GM19043 (cell line): Measurements from ENCODE around the gene CDH4.

Experiments
- ATAC-seq: cut with Tn5 transposase; IDR thresholded peaks from one replicate; pipeline ENCODE4 v1.9.1; 2021; ENCODE audit warnings: low read depth; ENCODE audit not compliant: unreplicated experiment

CDH4 gene

GRCh38 chr20:61708891-61709290 is 456.8 kb downstream of the CDH4 start:
- ATAC-seq, result no peak

GRCh38 chr20:61710108-61710507 is 458.0 kb downstream of the CDH4 start:
- ATAC-seq, result no peak

GRCh38 chr20:61712688-61713087 is 460.6 kb downstream of the CDH4 start:
- no peak for ATAC-seq

GRCh38 chr20:61718361-61719005 is 466.4 kb downstream of the CDH4 start:
- ATAC-seq, result no peak

GRCh38 chr20:61719691-61720347 is 467.8 kb downstream of the CDH4 start:
- ATAC-seq, result no peak

GRCh38 chr20:61720348-61720696 is 468.3 kb downstream of the CDH4 start:
- ATAC-seq, result no peak

- no peak for ATAC-seq
These were observed 470.2 kb downstream of the CDH4 start for GRCh38 chr20:61722146-61722678.

- ATAC-seq, result no peak
These were observed 471.6 kb downstream of the CDH4 start for GRCh38 chr20:61723529-61724257.

- no peak for ATAC-seq
These were observed 472.3 kb downstream of the CDH4 start for GRCh38 chr20:61724376-61724775.

GRCh38 chr20:61725145-61725544 is 473.1 kb downstream of the CDH4 start:
- no peak for ATAC-seq

GRCh38 chr20:61725966-61726365 is 473.9 kb downstream of the CDH4 start:
- ATAC-seq, result no peak

GRCh38 chr20:61726979-61727378 is 474.9 kb downstream of the CDH4 start:
- ATAC-seq, result no peak

- ATAC-seq, result no peak
These were observed 475.7 kb downstream of the CDH4 start for GRCh38 chr20:61727761-61728160.

GRCh38 chr20:61728326-61728725 is 476.3 kb downstream of the CDH4 start:
- no peak for ATAC-seq

GRCh38 chr20:61728786-61729770 is 477.0 kb downstream of the CDH4 start:
- no peak for ATAC-seq

GRCh38 chr20:61730631-61731362 is 478.7 kb downstream of the CDH4 start:
- ATAC-seq, result no peak

- ATAC-seq, result no peak
These were observed 479.5 kb downstream of the CDH4 start for GRCh38 chr20:61731363-61732181.

- no peak for ATAC-seq
These were observed 480.6 kb downstream of the CDH4 start for GRCh38 chr20:61732511-61733210.
